SU-DHL-6 (cell line): ENCODE data around the gene LRRC72.

Experiments used
- EZH2phosphoT487 ChIP-seq: fragments of 200-600 bp; sonication (generic), shearing (Covaris generic); conservative IDR thresholded peaks from 2 replicates; pipeline ENCODE4 v1.6.1; 2018; ENCODE audit warnings: mild to moderate bottlenecking, antibody characterized with exemption, low read length, moderate library complexity, mixed read lengths
- TF ChIP-seq, protein P1 (sequence below): fragments of 200-600 bp; sonication (generic); IDR thresholded peaks from one replicate; pipeline ENCODE4 v1.5.1; 2017; ENCODE audit warnings: antibody characterized with exemption, mild to moderate bottlenecking, low read length, moderate library complexity; ENCODE audit not compliant: insufficient read depth, poor library complexity, severe bottlenecking

DNA sequence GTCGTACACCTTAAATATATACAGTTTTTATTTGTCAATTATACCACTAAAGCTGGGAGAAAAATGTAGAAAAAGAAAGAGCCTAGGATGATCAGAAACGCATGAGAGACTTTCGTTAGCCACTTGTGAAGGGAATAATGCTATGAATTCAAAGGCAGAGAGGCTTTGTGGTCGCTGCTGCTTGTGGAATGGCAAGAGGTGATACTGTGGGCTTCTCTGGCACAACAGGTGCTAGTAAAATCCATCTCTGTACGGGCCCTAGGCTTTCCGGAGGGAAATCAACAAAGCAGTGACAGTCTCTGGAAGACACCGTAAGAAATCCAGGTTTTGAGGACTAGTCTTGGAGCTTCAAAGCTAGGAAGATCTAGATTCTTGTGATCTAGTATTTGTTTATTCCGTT, 52.6 kb downstream of the LRRC72 start:
- TF ChIP-seq, protein P1, sequence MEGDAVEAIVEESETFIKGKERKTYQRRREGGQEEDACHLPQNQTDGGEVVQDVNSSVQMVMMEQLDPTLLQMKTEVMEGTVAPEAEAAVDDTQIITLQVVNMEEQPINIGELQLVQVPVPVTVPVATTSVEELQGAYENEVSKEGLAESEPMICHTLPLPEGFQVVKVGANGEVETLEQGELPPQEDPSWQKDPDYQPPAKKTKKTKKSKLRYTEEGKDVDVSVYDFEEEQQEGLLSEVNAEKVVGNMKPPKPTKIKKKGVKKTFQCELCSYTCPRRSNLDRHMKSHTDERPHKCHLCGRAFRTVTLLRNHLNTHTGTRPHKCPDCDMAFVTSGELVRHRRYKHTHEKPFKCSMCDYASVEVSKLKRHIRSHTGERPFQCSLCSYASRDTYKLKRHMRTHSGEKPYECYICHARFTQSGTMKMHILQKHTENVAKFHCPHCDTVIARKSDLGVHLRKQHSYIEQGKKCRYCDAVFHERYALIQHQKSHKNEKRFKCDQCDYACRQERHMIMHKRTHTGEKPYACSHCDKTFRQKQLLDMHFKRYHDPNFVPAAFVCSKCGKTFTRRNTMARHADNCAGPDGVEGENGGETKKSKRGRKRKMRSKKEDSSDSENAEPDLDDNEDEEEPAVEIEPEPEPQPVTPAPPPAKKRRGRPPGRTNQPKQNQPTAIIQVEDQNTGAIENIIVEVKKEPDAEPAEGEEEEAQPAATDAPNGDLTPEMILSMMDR = no peak
- TF ChIP-seq EZH2phosphoT487 = no peak
